HG03064 (cell line): ENCODE data around the gene NLGN3.
A peak's percentile ranks its signal among the peaks of the same experiment; 100 is the strongest.

ENCODE experiments used
- ATAC-seq: cut with Tn5 transposase; IDR thresholded peaks from one replicate; pipeline ENCODE4 v1.9.1; 2021; ENCODE audit warnings: low read depth; ENCODE audit not compliant: unreplicated experiment

Gene NLGN3

DNA sequence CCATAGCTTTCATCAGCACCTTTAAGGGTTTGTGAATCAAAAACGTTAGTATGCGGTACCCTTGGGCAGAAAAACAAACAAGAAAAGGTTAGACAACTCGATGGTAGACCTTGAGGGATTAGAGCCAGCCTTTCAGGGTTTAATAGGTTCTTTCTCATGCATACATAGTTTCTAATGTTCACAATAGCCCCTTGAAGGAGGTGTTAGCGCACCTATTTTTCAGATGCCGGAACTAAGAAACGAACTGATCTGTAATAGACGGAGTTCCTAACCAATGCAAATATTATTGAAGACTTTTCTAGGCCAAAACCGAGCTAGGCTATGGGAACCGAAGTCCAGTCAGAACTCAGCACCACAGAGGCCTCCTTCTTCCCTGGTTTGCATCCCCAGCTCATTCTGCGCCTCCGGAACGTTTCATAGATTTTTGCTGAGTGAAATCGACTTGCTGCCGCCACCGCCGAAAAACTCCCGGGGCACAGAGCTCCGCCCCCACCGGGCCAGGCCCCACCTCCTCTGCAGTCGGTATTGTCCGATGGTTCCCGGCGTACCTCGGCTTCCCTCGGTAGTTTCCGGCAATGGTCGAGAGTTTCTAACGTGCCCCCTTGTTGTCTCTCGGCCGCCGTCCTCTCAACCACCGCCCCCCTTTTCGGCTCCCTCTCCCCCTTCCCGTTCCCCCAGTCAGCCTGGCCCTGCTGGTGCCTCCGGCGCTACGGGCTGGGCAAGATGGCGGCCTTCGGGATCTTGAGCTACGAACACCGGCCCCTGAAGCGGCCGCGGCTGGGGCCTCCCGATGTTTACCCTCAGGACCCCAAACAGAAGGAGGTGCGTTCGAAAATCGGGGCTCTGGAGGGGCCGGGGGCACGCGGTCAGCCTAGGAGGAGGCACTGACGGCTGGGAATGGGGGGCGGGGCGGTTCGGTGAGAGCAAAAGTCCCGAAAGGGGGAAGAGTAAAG, 26.3 kb upstream of the NLGN3 start, which contains the start of gene MED12:
Gene MED12, plus strand, starts transcription at position 565 of the 953 bp plus-strand sequence. Its CDS starts 159 bp downstream, at position 724.
- peak; percentile 76 for ATAC-seq

DNA sequence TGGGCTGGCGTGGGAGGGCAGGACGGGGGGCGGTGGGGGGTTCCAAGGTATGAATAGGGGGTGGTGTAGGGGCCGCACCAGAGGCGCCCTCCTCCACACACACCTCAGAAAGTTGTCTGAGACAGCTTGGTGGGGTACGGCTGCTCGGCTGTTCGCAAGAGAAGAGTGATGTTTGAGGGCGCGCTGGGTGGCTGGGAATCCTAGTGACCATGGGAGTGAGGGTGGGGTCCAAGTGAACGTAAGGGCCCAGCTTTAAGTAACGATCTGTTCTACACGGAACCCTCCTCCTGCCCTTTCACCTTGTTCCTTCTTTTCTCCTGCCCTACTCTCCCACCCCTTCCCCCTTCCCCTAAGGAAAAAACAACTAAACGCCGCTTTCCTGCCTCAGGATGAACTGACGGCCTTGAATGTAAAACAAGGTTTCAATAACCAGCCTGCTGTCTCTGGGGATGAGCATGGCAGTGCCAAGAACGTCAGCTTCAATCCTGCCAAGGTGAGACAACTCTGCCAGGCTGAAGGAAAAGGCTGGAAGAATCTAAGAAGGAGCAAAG, 25.6 kb upstream of the NLGN3 start:
- no peak for ATAC-seq

DNA sequence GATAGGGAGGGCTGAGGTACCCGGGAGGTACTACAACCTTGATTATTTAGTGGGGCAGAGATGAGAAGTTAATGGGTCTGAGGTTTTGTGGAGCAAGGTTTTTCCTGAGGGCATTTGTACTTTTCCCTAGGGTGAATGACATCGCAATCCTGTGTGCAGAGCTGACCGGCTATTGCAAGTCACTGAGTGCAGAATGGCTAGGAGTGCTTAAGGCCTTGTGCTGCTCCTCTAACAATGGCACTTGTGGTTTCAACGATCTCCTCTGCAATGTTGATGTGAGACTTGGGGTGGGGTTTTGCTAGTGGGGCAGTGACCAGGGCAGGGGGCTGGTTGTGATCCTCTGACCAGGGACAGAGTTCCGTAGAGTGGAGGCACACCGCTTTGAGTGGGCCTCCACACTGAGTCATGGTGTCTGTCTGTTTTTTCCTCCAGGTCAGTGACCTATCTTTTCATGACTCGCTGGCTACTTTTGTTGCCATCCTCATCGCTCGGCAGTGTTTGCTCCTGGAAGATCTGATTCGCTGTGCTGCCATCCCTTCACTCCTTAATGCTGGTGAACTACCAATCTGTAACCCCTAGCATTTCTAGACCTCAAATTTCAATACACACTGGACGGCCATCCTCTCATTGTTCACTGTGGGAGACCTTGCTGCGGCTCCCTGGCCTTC, 16.3 kb upstream of the NLGN3 start:
- ATAC-seq = no peak

DNA sequence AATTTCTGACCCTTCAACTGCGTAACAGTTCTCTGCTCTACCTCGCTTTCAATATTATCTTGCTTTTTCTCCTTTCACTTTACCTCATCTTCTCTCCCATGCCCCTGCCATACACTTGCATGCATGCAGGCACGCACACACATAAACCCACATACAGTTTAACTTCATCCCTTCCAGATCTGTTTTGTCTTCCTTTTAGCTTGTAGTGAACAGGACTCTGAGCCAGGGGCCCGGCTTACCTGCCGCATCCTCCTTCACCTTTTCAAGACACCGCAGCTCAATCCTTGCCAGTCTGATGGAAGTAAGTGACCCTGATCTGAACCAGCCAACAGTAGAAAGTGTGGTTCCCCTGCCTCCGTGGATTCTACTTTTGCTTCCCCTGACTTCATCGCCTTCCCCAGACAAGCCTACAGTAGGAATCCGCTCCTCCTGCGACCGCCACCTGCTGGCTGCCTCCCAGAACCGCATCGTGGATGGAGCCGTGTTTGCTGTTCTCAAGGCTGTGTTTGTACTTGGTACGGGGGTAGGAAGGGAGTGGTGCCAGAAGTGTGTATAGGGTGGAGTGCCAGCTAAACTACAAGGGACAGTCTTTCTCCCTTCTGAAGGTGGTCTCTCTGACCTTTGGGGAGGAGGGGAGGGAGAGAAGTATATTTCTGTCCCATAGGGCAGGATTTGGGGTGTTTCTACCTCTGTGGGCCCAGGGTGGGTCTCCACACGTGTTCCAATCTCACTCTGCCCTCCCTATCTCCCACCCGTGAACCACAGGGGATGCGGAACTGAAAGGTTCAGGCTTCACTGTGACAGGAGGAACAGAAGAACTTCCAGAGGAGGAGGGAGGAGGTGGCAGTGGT, 15.5 kb upstream of the NLGN3 start:
- ATAC-seq = no peak

DNA sequence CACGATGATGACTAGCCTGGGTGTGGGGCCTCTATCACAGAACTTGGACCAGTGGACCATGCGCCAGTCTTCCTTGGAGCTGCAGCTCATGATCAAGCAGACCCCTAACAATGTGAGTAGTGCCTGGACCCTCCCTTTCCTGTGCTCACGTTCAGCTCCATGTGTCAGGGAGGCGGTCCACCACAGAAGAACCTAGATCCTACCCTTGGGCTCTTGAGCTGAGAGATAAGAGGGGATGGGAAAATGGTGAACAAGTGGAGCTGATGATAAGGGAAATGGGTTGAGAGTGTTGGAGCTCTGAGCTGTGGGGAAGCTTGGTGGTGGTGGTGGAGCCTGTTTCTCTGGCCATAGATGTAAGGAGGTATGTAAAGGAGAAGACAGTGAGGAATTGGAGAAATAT, 13.1 kb upstream of the NLGN3 start:
- no peak for ATAC-seq

DNA sequence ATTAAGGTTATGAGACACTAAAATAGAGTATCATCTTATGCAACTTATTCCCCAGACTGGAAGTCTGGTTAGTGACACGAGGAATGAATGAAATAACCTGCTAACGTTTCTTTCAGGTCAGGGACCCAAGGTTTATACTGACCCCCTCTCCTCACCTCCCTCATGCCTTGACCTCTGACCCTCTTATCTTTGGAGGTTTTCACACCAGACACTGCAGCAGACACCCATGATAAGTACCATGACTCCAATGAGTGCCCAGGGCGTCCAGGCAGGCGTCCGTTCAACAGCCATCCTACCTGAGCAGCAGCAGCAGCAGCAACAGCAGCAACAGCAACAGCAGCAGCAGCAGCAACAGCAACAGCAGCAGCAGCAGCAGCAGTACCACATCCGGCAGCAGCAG, 4.2 kb upstream of the NLGN3 start:
- ATAC-seq = no peak

DNA sequence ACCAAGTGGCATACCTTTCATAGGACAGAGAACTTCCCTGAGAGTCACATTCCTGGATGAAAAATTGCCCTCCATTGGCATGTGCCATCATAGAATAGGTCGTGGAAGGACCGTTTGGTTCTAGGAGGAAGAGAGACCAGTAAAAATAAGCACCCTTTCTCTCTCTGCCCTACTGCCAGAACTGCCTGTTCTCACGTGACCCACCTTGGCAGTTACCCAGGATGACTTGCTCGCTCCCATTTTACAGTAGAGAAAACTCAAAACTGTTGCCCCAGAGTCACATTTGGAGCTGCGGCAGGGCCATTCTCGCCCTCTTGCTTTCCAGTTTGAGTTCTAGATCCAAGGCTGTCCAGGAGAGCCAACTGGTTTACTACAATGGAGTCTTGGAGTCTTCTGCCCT, 1.1 kb upstream of the NLGN3 start:
- no peak for ATAC-seq

DNA sequence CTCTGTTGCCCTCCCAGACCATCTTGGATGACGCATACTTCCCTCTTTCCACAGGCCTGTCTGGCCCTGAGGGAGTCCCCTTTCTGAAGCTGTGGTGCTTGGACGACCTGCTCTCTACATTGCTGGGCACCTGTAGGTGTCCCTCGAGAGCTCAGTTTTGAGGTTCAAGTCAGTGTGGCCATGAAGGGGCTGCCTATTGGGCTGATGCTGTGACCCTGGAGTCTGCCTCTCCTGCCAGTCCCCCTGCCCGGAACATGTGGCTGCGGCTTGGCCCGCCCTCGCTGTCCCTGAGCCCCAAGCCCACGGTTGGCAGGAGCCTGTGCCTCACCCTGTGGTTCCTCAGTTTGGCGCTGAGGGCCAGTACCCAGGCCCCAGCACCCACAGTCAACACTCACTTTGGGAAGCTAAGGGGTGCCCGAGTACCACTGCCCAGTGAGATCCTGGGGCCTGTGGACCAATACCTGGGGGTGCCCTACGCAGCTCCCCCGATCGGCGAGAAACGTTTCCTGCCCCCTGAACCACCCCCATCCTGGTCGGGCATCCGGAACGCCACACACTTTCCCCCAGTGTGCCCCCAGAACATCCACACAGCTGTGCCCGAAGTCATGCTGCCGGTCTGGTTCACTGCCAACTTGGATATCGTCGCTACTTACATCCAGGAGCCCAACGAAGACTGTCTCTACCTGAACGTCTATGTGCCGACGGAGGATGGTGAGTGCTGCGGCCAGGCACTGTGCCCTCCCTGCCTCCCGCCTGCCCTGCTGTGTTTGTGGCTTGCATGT, 3.0 kb downstream of the NLGN3 start:
- ATAC-seq = no peak

DNA sequence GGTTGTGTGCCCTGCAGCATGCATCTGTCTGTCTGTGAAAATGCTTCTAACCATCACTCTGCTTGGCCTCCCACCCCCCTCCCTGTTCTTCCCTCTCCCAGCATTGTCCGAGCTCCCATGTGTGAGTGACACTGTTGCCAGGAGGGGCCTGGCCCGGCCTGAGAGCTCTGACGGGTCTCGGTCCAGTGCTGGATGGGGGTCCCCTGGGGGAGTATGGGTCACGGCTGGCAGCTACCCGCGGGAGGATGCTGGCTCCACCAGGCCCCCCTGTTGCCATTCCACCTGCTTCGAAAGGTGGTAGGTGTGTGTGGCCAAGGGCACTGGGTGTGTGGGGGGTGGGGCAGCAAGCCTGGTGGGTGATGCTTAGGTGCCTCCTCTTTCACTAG, 3.6 kb downstream of the NLGN3 start:
- ATAC-seq = no peak

DNA sequence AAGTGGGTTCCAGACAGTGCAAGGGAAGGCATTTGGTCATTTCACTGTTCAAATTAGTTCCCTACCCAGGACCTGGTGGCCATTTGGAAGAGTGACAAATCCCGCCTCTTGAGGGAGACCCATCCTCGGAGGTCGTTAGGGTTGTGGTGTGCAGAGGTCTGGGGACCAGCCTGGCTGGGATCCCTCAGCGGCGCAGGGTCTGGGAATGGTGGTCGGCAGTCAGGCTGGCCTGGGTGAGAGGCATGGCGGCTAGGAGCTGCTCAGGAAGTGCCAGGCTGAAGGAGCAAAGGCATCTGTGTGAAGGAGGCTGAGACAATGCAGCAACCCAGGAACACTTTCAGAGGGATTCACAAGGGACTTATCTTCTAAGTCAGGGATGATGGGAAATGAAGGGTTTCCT, 6.7 kb downstream of the NLGN3 start:
- ATAC-seq = no peak

DNA sequence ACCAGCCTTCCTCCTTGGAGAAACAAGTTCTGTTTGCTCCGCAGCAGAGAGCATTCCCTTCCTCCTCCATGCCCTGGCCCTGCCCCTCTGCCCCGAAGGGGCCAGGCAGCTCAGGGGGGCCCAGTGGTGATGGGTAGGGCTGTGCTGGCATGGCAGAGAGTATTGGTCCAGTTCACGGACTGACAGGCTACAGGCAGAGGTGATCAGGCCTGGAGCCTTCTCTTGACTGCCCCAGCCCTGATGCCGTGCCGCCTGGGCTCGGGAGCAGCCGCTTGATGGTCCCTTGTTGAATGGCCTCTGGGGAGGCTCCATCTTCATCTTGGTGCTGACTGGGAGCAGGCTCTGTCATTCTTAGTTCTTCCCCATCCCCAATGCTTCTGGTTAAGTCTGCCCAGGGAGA, 9.6 kb downstream of the NLGN3 start:
- ATAC-seq = no peak

DNA sequence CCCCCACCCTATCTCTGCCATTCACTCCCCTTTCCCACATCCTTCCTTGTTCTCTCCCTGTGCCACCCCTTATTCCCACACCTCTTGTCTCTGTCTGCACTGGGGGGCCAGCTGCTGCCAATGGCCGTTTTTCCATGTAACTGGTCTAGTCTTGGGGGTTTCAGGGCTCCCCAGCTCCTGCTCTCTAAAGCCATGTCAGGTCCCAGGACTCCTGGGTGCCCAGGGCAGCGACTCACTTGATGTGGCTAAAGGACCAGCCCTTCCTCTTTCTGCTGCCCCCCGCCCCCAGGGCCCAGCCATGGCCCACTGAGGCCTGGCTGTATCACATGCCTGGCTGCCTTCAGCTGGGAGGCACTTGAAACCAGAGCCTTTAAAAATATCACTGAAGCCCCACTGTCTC, 10.0 kb downstream of the NLGN3 start:
- ATAC-seq = no peak

DNA sequence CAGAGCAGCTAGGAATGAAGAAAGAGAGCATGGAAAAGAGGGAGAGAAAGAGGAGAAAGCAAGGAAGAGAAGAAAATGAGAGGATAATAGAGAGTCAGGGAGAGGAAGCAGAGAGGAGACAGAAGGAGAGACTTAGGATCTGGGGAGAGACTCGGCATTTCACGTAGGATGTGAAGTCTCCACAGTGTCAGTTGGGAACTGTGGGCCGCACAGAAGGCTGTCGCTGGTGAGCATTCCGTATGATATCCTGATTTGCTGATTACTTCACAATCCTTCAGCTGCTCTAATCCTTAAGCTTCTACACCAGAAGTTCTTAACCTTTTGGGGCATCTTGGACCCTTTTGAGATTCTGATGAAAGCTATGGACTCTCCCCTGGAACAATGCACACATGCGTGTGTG, 14.0 kb downstream of the NLGN3 start:
- no peak for ATAC-seq

DNA sequence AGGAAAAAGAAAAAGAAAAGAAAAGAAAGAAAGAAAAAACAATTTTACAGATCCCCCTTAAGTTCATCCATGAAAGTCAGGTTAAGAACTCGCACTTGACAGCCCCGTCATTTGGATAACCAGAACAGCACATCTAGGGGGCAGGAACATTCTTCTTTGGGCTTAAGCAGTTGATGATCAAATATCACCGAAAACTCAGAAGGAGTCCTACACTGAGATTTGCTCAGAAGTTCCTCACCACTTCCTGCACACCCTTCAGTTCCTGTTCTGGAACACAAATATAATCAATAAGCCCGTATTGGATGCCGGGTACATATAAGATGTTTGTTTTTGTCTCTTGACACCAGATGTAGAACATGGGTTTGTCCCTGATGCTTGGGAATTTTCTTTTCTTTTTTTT, 14.7 kb downstream of the NLGN3 start:
- no peak for ATAC-seq

DNA sequence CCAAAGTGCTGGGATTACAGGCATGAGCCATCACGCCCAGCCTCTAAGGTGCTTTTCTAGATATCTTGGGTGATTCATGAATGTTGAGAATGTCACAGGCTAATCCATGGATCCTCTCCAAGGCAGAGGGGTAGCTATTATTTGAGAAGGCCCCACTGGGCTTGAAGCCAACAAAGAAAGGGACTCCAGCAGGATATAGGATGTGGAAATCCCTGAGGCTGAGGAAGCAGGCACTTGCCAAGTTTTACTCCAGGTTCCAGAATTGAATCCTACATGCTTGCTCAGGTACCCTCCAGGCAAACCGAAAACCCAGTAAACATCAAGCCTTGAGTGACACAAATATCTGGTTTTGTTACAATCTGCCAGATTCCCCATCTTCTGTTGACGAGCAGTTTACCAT, 15.8 kb downstream of the NLGN3 start:
- ATAC-seq = no peak

DNA sequence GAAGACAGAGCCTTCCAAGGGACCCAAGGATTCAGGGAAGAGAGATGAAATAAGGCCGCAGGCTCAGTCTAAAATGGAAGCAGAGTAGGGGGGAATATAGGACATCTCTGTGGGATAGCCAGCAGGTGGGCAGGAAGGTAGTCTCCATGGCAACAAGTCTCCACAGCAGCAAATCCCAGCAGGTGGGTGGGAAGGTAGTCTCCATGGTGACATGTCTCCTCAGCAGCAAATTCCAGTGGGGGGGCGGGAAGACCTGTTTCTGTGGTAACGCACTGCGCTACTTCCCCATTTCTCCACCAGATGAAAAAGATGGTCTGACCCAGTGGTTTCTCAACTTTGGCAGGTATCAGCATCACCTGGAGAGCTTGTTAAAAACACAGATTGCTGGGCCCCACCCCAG, 18.3 kb downstream of the NLGN3 start:
- no peak for ATAC-seq

DNA sequence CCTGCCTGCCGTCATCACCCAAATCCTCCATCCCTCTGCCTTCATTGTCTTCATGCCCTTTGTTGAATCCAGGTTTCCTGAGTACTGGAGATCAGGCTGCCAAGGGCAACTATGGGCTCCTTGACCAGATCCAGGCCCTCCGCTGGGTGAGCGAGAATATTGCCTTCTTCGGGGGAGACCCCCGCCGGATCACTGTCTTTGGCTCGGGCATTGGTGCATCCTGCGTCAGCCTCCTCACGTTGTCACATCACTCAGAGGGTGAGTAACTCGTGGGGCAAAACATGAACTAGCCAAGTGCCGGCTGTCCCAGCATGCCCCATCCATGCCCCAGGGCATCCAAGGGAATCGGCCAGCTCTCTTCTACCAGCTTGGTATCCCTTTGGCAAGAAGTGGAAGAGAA, 19.4 kb downstream of the NLGN3 start:
- ATAC-seq = no peak

DNA sequence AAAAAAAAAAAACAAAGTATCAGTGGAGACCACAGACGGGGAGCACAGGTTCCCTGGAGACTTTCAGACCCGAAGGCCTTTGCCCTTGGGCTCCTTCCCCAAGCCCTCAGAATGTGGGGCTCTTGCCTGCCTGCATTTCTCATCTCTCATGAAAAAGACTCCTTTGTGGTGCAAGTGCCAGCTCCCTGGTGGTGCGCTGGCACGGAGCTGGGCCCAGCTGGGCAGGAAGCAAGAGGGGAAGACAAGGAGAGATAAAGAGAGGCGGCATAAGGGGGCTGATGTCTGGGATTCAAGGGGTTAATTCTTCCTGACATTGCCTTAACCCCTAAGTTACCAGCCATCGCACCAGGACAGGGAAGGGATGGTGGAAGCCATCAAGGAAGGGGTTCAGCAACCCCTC, 21.8 kb downstream of the NLGN3 start:
- ATAC-seq = no peak

DNA sequence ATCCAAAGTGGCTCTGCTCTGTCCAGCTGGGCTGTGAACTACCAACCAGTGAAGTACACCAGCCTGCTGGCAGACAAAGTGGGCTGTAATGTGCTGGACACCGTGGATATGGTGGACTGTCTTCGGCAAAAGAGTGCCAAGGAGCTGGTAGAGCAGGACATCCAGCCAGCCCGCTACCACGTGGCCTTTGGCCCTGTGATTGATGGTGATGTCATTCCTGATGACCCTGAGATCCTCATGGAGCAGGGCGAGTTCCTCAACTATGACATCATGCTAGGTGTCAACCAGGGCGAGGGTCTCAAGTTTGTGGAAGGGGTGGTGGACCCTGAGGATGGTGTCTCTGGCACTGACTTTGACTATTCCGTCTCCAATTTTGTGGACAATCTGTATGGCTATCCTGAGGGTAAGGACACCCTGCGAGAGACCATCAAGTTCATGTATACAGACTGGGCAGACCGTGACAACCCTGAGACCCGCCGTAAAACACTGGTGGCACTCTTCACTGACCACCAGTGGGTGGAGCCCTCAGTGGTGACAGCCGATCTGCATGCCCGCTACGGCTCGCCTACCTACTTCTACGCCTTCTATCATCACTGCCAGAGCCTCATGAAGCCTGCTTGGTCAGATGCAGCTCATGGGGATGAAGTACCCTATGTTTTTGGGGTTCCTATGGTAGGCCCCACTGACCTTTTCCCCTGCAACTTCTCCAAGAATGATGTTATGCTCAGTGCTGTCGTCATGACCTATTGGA, 22.6 kb downstream of the NLGN3 start:
- ATAC-seq = no peak
